ENCODE measurements around the gene RET.

GRCh38 chr10:43071865-43072650, 4.8 kb upstream of the RET start:
- TF ChIP-seq CTCF (IDR thresholded peaks at IDR 0.05 in 4 of 5, conservative IDR thresholded peaks at IDR 0.05 in 1 of 5) (no peak), POLR2A (IDR thresholded peaks at IDR 0.05) (no peak)
